ENCODE measurements around the gene DENND4C.
"Not testable (repeated sequence)": the region's sequence is repeated elsewhere in the genome, so short reads cannot be mapped to it uniquely, and the experiment has no call there.

The DENND4C gene

DNA sequence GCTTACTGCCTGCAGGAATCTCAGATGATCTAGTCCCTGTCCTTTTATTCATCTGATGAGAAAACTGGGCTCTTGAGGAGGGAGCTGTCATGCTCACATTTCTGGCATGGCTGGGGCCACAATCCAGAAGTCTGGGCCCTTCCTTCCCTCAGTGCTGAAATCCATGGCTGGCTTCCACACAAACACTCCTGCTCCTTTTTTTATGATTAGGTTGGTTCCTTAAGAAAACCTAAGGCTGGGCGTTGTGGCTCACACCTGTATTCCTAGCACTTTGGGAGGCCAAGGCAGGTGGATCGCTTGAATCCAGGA, 179.7 kb downstream of the DENND4C start:
- no peak for DNase-seq (ENCODE audit: low read depth in 2 of 2)

DNA sequence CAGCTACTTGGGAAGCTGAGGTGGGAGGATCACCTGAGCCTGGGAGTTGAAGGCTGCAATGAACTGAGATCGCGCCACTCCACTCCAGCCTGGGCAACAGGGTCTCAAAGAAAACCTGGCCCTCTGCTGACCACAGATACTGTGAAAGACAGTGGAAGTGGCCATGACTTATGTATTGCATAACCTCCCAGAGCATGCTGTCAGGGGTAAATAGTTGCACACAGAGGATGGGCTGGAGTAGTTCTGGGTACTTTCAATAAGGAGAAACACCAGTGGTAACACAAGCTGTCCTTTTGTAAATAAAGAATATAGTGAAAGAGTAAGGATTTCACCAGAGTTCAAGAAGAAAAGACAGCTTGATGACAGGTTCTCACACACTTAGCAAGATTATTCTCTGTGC, 180.1 kb downstream of the DENND4C start:
- DNase-seq (ENCODE audit: low read depth in 2 of 2) = no peak

DNA sequence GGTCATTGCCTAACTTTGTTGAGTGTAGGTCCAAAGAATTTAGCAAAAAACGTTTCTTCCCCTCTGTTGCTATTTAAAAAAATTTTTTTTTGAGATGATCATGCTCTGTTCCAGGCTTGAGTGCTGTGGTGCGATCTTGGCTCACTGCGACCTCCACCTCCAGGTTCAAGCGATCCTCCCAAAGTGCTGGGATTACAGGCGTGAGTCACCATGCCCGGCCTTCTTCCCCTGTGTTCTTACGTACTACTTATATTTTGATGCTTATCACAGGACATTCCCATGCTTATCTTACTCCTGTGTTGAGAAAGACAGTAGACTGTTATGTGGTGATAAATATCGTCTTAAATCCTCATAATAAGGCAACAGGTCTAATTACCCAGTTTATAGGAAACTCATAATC, 180.8 kb downstream of the DENND4C start:
- no peak for DNase-seq (ENCODE audit: low read depth in 2 of 2)

DNA sequence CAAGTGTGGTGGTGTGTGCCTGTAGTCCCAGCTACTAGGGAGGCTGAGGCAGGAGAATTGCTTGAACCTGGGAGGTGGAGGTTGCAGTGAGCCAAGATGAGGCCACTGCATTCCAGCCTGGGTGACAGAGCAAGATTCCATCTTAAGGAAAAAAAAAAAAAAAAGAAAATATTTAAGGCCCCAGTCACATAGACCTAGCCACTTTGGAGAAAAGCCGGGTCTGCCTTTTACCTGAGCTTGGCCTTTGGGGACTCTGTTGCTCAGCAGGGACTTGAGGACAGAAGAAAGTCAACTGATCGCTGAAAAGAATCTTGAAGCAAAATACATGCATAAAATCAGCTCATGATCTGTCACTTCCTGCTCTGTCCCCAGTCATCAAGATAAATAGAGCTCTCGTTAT, 183.0 kb downstream of the DENND4C start:
- not testable (repeated sequence) for DNase-seq (ENCODE audit: low read depth in 2 of 2)

DNA sequence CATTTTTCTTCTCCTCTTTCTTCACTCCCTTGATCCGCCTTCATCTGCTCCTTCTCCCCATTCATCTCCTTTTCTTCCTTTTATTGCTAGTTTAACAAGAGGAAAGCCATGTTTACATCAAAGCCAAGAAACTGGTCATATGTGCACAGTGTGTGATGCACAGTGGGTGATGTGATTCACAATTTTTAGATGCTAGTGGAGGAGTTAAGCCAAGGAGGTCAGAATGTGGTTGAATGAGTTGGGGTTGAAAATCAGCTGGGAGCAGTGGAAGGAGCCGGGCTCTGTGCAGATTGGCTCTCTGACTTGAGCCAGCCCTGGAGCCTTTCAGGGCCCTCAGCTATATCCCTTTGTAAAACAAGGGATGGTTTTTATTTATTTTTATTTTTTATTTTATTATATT, 185.7 kb downstream of the DENND4C start:
- no peak for DNase-seq (ENCODE audit: low read depth in 2 of 2)

DNA sequence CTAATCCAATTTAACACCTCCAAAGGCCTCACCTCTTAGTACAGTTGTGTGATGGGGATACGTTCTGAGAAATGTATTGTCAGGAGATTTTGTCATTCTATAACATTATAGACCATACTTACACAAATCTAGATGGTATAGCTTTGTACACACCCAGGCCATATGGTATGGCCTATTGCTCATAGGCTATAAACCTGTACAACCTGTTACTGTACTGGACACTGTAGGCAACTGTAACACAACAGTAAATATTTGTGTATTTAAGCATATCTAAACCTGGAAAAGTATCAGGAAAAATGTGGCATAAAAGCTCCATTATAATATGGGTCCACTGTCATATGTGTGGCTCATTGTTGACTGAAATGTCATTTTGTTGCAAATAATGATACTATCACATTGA, 190.4 kb downstream of the DENND4C start:
- DNase-seq (ENCODE audit: low read depth in 2 of 2) = no peak
